GM12873 (cell line): ENCODE measurements around the gene GABRD.

Source experiments
- CTCF ChIP-seq: IDR thresholded peaks from 2 replicates; pipeline ENCODE4 v1.5.1; 2012; ENCODE audit warnings: low read depth, mild to moderate bottlenecking, moderate library complexity, low read length, control low read depth; ENCODE audit not compliant: insufficient read depth; ENCODE audit errors: missing control alignments

Gene GABRD

GRCh38 chr1:2019172-2019543, at the start of gene GABRD:
Gene GABRD (plus strand): TSS chr1:2019345. CDS start chr1:2019424, 79 bp downstream.
- no peak for TF ChIP-seq CTCF

- no peak for TF ChIP-seq CTCF
These were observed 49.6 kb upstream of the GABRD start for GRCh38 chr1:1969505-1969900.

- TF ChIP-seq CTCF: no peak
These were observed 49.0 kb upstream of the GABRD start for GRCh38 chr1:1969953-1970716.

- TF ChIP-seq CTCF: no peak
These were observed 48.1 kb upstream of the GABRD start for GRCh38 chr1:1971017-1971416.

- no peak for TF ChIP-seq CTCF
These were observed 47.5 kb upstream of the GABRD start for GRCh38 chr1:1971688-1972087.

GRCh38 chr1:1972976-1973715, 46.0 kb upstream of the GABRD start:
- no peak for TF ChIP-seq CTCF
